B cell (primary cell): ENCODE data around the gene PANX3.

ENCODE experiments used
- CTCF ChIP-seq: fragments of 200-600 bp; IDR thresholded peaks from one replicate; pipeline ENCODE4 v1.8.0; 2022; ENCODE audit warnings: antibody characterized with exemption, mild to moderate bottlenecking
- EZH2 ChIP-seq: IDR thresholded peaks from 2 replicates; pipeline ENCODE4 v1.6.1; 2012; ENCODE audit warnings: borderline replicate concordance, low read depth, mild to moderate bottlenecking, moderate library complexity, low read length; ENCODE audit not compliant: insufficient read depth, poor library complexity, severe bottlenecking

GRCh38 chr11:124597626-124598025 is 13.6 kb upstream of the PANX3 start:
- no peak for TF ChIP-seq CTCF
- no peak for TF ChIP-seq EZH2
